Mesothelial cell of epicardium (in vitro differentiated cells): ENCODE data around the gene SEPTIN11. TPM values are rescaled to one million over a fixed set of nuclear protein-coding genes. Genes with fewer than 3 reads are reported as not detected.

ENCODE experiments used
- DNase-seq, 2 experiments: peaks; one replicate each; pipeline ENCODE4 v3.0.0; 2021; ENCODE audit warnings: low spot score in 2 of 2; ENCODE audit not compliant: unreplicated experiment in 2 of 2
- H3K27ac Mint-ChIP-seq: 2 replicates; pipeline ENCODE4 v1.8.0; 2021; ENCODE audit warnings: mixed read lengths
- H3K27me3 Mint-ChIP-seq: 2 replicates; pipeline ENCODE4 v1.8.0; 2021; ENCODE audit warnings: low read depth, mixed read lengths
- H3K36me3 Mint-ChIP-seq: 2 replicates; pipeline ENCODE4 v1.8.0; 2021; ENCODE audit warnings: mixed read lengths
- H3K4me1 Mint-ChIP-seq: 2 replicates; pipeline ENCODE4 v1.8.0; 2021; ENCODE audit warnings: mixed read lengths
- H3K4me3 Mint-ChIP-seq: 2 replicates; pipeline ENCODE4 v1.8.0; 2021; ENCODE audit warnings: mild to moderate bottlenecking, moderate library complexity, mixed read lengths
- H3K9me3 Mint-ChIP-seq: 2 replicates; pipeline ENCODE4 v1.8.0; 2021; ENCODE audit warnings: mixed read lengths
- total RNA-seq: library from RNA; stranded (reverse); gene quantifications from 3 replicates; pipeline ENCODE4 v1.2.1, GENCODE V29; 2021
- TF ChIP-seq, protein P1 (sequence below): fragments of 200-600 bp; sonication (generic); IDR thresholded peaks from one replicate; pipeline ENCODE4 v1.5.0; 2021; ENCODE audit warnings: antibody characterized with exemption; ENCODE audit not compliant: unreplicated experiment

Gene SEPTIN11
- total RNA-seq, 1 donor from 2014 or later: 88.5 TPM

DNA sequence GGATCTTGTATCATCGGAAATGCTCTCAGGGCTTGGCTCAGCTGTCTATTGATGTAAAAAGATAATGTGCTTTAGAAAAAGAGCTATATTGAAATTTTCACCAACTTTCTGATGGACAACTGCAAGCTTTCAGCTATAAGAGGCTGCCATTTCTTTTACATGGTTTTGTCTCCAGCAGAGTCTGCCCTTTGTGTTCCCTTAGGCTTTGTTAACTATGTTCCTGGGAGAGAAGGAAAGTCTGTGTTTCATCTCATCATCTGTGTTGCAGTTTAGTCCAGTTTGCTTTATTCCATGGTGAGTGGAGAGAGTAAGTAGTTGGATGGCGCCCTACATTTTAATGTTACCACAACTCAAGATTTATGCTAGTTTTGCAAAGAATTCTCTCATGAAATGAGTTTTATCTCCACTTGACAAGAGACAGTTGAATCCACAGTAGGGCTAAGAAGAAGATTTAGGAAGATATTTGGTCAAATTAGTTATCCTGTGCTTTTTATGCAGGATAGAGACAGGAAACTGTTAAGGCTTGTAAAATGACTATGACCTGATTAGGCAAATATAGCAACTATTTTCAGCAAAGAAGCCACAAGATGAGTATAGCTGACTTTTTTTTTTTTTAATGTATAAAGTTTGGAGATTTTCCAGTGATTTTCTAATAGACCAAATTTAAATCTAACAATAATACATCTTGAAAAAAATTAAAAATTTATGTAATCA, 16.5 kb downstream of the SEPTIN11 start:
- Mint-ChIP-seq H3K4me1 (peaks cover 7% of the 10 kb centered on the region), H3K36me3 (peaks cover 4% of the 10 kb centered on the region), H3K4me3 (no peak overlapping the region), H3K9me3 (peaks cover 3% of the 10 kb centered on the region), H3K27me3 (no peaks in the 10 kb centered on the region), H3K27ac (no peak overlapping the region)
- TF ChIP-seq, protein P1, sequence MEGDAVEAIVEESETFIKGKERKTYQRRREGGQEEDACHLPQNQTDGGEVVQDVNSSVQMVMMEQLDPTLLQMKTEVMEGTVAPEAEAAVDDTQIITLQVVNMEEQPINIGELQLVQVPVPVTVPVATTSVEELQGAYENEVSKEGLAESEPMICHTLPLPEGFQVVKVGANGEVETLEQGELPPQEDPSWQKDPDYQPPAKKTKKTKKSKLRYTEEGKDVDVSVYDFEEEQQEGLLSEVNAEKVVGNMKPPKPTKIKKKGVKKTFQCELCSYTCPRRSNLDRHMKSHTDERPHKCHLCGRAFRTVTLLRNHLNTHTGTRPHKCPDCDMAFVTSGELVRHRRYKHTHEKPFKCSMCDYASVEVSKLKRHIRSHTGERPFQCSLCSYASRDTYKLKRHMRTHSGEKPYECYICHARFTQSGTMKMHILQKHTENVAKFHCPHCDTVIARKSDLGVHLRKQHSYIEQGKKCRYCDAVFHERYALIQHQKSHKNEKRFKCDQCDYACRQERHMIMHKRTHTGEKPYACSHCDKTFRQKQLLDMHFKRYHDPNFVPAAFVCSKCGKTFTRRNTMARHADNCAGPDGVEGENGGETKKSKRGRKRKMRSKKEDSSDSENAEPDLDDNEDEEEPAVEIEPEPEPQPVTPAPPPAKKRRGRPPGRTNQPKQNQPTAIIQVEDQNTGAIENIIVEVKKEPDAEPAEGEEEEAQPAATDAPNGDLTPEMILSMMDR: no peak
- no peak for DNase-seq

DNA sequence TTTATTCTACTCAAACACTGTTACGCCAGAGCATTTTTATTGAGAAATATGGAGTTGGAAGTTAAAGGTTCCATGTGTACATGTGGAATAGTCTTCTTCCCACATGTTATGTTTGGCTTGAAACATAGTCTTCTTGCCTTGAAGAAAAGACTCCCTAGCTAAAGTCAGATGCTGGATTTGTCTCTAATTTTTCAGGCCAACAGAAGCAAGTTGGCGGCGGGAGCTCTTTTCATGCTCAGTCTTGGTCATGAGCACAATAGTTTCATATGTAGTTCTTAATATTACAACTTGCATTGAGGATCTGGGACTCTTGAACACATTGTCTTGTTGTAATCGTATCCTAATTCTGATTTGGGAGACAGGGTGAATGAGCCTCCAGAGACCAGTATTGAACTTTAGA, 19.4 kb downstream of the SEPTIN11 start:
- Mint-ChIP-seq H3K36me3 (peaks cover 4% of the 10 kb centered on the region), H3K27me3 (no peaks in the 10 kb centered on the region), H3K27ac (no peak overlapping the region), H3K9me3 (peaks cover 3% of the 10 kb centered on the region), H3K4me1 (peaks cover 7% of the 10 kb centered on the region), H3K4me3 (no peak overlapping the region)
- DNase-seq: no peak
- TF ChIP-seq, protein P1: no peak

DNA sequence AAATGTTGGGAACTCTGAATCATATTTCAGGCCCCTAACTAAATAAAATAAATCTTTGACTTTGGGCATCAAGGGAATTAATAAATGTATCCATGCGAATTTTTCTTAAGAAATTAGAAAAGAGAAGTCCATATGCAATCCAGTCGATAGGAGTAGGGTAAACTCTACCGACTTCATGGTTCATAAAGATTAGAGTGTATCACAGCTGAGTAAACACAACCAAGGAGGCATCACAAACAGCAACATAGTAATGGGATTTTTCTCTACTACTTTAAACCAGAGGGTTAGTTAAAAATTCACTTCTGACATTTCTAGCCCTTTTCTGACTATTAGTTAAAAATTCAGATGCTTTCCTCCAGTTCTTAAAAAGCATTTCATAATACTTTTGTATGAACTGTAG, 19.9 kb downstream of the SEPTIN11 start:
- Mint-ChIP-seq H3K9me3 (no peaks in the 10 kb centered on the region), H3K27me3 (no peaks in the 10 kb centered on the region), H3K4me3 (no peak overlapping the region), H3K4me1 (peaks cover 7% of the 10 kb centered on the region), H3K27ac (no peak overlapping the region), H3K36me3 (peaks cover 5% of the 10 kb centered on the region)
- no peak for DNase-seq
- TF ChIP-seq, protein P1: no peak

GRCh38 chr4:76969941-76970529, 20.5 kb downstream of the SEPTIN11 start:
- no peaks in the 10 kb centered on the region for H3K27me3 Mint-ChIP-seq
- no peak overlapping the region for H3K27ac Mint-ChIP-seq
- peaks cover 7% of the 10 kb centered on the region for H3K36me3 Mint-ChIP-seq

GRCh38 chr4:76972306-76972705, 22.8 kb downstream of the SEPTIN11 start:
- Mint-ChIP-seq H3K36me3 (peaks cover 7% of the 10 kb centered on the region), H3K9me3 (no peaks in the 10 kb centered on the region), H3K27me3 (no peaks in the 10 kb centered on the region), H3K4me3 (no peak overlapping the region), H3K27ac (no peak overlapping the region), H3K4me1 (peaks cover 12% of the 10 kb centered on the region)
- DNase-seq: no peak
- TF ChIP-seq, protein P1: no peak

More at GRCh38 chr4:76969941-76970529, 20.5 kb downstream of the SEPTIN11 start:
- Mint-ChIP-seq H3K4me1 (peaks cover 7% of the 10 kb centered on the region), H3K4me3 (no peak overlapping the region), H3K9me3 (no peaks in the 10 kb centered on the region)
- no peak for DNase-seq
- TF ChIP-seq, protein P1: no peak
